Measurements from ENCODE around the gene NPW.

NPW gene

DNA sequence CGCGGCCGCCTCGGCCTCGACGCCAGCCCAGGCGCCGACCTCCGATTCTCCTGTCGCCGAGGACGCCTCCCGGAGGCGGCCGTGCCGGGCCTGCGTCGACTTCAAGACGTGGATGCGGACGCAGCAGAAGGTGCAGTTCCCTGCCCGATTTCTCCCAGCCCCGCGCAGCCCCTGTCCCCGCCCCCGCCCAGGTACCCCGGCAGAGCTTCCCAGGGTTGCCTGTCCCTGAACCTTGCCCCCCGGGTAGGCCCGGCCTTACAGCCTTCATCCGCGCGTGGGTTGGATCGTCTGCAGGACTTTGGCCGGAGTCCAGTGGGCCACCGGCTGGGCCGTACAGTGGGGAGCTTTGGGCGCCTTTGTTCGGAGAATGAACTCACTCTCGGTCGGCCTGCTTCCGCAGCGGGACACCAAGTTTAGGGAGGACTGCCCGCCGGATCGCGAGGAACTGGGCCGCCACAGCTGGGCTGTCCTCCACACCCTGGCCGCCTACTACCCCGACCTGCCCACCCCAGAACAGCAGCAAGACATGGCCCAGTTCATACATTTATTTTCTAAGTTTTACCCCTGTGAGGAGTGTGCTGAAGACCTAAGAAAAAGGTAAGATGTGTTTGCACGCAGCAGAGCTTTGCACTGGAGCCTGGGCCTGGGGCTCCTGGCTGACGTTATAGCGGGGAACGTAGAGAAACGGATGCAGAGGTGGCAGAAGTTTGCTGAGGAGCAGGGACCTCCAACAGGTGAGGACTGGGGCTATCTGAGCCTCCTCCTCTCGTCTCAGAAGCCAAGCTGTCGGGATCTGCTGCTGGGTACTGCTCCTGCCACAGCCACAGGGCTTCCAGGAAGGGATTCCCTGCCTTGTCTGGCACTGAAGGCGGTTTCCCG, 35.0 kb upstream of the NPW start:
- DNase-seq: no peak

DNA sequence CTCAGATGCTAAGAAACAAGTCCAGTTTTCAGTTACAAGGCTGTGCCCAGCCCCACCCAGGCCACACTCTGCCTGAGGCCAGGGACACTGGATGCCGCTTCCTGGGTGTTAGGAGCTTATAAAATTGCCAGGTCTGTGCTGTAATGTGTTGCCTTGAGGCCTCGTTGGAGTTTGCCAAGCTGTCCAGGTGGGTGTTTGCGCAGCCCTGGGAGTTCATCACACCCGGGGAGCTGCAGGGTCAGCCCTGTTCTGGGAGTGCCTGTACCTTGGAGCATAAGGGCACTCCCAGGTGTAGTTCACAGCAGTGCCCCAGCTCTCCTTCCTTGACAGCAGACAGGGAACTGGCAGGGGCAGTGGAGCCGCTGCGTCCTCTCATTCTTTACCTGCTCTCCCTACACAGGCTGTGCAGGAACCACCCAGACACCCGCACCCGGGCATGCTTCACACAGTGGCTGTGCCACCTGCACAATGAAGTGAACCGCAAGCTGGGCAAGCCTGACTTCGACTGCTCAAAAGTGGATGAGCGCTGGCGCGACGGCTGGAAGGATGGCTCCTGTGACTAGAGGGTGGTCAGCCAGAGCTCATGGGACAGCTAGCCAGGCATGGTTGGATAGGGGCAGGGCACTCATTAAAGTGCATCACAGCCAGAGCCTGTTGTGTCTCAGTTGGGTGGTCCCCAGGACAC, 34.0 kb upstream of the NPW start:
- no peak for DNase-seq

DNA sequence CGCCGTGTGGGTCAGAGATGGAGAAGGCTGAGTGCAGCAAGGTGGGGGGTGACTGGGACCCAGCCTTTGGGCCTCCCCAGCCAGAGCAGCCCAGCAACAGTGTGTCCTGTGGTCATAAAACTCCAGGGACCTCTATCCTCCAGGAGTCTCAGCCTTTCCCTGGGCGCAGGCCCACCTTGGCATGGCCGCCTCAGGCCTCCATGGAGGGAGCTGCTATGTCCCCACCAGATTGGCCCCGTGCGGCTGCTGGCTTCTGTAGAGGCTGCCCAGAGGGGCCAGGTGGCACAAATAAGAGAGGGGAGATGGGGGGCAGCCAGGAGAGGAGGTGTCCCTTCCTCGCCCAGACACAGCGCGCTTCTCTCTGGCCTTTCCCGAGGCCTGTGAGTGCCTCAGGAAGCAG, 32.4 kb upstream of the NPW start:
- DNase-seq: no peak

DNA sequence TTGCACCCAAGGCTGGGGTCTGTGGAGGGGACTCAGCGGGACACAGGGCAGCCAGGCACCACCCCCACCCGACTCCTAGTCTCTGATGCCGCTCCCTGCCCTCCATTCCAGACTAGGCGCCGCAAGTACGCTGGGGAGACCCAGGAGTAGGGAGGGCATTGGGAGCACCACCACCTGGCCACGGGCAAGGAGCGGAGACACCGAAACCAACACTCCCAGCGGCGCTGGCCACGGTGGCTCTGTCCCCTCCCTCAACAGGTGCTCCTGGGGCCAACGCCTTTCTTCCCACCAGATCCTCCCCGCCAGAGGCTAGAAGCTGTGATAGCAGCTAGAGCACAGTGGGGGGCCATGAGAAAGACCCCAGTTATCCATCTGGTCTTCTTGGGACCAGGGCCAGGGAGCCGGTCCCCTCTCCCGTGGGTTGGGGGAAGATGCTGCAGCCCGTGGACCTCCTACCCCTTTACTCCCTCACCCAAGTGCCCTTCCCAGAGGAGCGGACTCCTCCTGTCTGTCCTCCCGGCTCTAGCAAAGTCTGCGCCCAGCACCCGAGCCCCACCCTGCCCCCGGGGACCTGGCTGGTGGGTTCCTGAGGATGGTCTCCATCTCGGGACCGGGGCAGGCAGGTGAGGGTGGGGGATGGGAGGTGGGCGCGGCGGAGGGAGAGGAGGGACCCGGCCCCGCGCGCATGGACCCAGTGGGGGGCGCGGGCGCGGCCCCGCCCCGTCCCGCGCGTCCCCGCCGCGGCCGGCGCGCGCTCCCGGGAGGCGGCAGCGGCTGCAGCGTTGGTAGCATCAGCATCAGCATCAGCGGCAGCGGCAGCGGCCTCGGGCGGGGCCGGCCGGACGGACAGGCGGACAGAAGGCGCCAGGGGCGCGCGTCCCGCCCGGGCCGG, 30.1 kb upstream of the NPW start, which contains the start of gene SYNGR3:
TSS of gene SYNGR3 (plus strand) at position 762 of the 892 bp plus-strand sequence. CDS start 133 bp downstream, outside the sequence.
- DNase-seq: peak; percentile 64

DNA sequence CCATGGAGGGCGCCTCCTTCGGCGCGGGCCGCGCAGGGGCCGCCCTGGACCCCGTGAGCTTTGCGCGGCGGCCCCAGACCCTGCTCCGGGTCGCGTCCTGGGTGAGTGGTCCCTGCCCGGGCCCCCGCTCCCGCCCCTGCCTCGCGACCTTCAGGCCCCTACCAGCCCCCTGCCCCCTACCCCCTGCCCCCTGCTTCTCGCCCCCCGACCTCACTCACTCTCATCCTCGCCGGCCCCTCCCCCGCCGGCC, 29.6 kb upstream of the NPW start:
- DNase-seq: no peak

DNA sequence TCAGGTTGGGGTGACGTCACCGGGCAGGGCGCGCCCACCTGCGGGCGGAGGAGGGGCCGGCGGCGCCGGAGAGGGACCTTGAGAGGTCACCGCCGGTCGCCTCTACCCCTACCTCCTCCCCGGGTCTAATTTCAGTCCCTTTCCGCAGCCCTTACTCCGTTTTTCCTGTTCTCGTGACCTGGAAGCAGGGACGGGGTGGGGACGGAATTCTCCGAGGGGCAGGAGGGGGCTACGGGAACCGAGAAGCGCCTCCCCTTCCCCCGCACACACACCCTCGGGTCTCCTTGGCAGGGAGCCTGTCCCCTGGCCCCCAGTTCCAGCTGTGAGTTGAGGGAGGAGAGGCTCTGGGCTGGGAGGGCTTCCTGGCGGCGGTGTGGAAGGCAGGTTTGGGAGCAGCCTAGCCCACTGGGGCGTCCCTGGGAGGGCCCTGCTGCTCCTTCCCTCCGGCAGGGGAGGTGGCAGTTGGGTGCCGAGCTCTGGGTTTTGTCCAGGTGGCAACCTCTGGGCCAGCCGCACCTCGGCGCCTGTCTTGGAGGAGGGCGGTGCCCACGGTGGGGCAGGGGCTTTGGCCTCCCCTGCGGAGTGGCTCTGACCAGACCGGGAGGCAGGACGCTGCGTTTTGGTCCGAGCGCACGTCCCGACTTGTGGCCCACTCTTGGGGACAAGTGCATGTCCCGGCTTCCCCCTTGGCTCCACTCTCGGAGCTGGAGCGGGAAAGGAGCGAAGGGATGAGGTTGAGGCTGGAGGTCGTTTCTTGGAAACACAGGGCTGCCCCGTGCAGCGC, 29.0 kb upstream of the NPW start:
- peak; percentile 62 for DNase-seq

DNA sequence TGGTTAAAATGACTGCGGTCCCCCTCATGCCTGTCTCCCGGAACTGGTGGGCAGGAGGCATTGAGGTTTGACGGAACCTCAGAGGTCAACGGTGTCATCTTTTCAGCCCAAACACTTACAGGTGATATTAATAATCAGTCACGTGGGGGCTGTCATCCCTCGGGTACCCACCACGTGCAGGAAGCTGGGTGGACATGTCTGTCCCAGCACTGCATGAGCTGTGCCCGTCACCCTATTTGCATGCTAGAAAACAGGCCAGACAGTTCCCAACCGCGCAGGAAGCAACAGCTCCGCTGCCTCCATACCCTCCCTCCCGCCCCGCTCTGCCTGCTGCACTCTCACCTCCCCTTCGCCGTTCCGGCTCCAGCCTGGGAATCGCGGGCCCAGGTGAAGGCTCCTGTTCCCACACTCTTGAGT, 28.4 kb upstream of the NPW start:
- no peak for DNase-seq

DNA sequence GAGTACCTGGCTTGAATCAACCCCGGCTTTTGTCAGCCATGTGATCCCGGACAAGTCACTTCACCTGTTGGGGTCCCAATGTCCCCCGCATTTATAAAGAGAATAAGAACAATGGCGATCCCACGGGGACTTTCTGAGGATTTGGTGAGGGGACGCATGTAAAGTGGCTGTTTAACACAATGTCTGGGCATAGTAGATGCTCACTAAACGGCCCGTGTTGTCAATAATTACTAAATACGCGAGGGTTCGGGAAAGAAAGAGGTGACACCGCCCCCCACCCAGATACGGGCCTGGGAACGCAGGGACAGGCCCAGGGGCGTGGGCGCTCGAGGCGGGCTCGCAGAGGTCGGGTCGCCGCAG, 28.0 kb upstream of the NPW start:
- DNase-seq: no peak

DNA sequence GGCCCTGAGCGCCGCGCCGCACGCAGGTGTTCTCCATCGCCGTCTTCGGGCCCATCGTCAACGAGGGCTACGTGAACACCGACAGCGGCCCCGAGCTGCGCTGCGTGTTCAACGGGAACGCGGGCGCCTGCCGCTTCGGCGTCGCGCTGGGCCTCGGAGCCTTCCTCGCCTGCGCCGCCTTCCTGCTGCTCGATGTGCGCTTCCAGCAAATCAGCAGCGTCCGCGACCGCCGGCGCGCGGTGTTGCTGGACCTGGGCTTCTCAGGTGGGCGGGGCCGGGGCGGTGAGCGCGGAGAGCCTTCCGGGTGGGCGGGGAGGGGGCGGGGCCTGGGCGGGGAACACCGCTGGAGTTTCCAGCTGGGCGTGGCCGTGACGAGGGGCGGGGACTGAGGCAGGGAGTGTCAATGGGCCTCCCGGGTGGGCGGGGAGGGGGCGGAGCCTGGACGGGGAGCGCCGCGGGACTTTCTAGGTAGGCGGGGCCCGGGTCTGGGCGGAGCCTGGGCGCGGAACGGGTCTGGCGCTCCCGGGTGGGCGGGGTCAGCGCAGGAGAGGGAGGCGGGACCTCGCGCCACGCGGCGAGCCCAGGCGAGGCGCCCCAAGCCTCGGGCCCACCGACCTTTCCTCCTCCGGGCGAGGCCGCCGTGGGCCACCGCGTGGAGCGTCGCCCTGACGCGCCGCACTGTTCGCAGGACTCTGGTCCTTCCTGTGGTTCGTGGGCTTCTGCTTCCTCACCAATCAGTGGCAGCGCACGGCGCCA, 27.5 kb upstream of the NPW start:
- no peak for DNase-seq

DNA sequence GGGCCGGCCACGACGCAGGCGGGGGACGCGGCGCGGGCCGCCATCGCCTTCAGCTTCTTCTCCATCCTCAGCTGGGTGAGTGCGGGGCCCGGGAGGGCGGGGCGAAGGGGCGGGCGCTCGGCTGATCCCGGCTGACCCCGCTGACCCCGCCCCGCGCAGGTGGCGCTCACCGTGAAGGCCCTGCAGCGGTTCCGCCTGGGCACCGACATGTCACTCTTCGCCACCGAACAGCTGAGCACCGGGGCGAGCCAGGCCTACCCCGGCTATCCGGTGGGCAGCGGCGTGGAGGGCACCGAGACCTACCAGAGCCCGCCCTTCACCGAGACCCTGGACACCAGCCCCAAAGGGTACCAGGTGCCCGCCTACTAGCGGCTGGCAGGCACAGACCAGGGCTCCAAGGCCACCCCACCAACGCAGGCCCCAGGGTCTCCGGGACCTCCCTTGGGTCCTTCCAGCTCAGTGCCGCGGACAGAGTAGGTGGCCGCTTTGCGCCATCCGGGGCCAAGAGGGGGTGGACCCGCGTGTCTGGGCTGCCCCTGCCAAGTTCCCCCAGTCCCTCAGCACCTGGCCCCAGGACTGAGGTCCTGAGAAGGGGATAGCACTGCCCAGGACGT, 26.8 kb upstream of the NPW start:
- DNase-seq: no peak

DNA sequence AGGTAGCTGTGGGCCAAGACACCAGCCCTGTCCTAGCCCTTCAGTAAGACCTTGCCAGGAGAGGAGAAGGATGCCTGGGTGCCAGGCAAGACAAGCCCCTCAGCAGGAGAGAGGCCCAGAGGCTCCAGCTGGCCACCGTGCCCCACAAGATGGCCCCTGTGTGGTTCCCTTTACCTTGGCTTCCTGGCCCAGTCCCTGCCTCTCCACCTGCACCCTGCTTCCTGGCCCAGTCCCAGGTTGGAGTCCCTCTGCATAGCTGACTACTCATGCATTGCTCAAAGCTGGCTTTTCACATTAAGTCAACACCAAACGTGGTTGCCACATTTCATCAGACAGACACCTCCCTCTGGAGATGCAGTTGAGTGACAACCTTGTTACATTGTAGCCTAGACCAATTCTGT, 25.9 kb upstream of the NPW start:
- DNase-seq: no peak

DNA sequence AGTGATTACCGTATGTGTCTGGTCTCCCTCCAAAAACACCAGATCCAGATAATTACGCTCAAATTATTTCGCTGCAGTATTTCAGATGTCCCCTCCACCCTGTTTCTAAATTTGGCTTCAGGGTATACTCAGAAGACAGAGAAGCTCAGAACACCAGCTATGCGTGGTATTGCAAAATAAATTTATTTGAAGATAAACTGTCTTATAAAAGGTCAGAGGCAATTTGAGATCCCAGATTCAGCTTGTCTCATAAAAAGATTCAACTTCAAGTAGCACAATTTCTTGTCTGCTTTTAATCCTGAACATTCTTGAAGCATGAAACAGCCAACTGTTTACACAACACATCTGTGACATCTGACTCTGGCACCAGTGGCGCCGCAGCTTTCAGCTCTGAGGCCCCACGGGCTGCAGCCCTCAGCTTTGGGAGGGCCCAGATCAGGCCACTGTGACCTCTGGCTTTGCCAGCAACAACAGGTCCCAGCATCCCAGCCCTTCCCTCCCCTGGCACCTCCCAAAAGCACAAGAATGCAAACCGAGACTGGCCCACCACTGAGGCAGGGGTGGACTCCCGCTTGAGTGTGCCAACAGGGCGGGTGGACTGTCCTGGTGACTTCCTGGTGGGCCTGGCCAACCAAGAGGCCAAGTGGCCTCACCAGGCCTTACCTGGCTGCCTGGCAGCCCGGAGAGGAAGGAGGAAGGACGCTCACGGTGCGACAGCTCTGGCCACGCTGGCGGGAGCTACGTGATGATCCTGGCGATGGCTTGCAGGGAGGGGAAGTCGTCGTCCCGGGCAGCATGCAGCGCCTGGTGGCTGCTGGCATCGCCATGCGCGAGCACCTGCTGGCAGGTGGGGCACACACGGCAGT, 21.9 kb upstream of the NPW start:
- DNase-seq: no peak

DNA sequence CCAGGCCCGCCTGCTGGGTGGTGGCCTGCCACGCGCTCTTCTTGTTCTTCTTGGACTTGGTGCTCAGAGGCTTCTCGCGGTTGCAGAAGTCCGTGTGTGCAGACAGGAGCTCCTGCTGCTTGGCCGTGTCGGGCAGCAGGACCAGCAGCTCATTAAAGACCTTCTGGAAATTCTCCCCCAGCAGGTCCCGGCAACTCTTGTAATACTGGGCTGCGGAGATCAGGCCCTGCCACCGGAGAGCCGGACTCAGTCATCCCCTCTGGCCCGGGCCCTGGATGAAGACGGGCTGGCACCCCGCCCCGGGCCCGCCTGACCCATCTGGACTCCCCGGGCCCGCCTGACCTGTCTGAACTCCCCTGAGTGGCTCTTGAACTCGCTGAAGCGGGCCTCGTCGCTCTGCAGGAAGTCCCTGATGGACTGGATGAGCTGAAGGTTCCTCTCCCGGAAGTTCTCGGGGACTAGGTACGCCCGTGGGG, 21.2 kb upstream of the NPW start:
- DNase-seq: no peak

DNA sequence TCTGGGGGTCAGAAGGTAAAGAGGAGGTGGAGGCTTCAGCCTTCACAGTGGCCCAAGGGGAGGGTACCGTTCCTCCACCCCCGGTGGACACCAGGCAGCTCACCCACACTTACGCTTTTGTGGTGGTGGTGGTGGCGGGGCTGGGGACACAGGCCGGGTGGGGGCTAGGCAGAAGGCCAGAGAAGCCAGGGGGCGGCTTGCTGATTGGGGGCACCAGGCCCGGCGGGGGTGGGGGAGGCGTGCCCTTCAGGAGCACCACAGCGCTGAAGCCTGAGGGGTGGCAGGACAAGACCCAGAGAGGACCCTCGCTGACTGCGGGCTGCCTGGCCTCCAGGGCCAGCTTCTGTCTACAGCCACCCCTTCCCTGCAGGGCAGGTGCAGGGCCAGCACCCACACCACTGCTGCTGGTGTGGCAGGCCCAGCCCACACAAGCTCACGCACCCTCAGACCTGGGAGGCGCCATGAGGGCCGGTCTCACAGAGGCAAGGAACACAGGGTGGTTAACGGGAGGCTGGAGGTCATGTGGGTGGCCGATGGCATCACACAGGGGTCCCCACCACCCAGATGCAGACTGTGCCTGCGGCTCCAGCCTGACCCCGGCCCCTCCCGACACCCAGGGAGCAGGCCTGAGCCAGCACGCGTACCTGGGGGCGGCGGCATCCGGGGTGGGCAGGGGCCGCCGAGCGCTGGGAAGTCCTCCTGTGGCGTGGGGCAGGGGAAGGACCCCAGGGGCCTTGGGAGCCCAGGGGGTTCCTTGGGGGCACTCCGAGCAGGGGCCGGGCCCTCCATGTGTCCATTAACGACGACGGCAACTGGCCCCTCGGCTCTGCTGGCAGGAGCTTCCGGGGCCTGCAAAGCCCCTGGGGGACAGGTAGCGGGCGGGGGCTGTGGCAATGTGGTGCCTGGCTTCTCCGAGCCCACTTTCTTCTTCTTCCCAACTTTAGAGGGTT, 20.5 kb upstream of the NPW start:
- DNase-seq: no peak

DNA sequence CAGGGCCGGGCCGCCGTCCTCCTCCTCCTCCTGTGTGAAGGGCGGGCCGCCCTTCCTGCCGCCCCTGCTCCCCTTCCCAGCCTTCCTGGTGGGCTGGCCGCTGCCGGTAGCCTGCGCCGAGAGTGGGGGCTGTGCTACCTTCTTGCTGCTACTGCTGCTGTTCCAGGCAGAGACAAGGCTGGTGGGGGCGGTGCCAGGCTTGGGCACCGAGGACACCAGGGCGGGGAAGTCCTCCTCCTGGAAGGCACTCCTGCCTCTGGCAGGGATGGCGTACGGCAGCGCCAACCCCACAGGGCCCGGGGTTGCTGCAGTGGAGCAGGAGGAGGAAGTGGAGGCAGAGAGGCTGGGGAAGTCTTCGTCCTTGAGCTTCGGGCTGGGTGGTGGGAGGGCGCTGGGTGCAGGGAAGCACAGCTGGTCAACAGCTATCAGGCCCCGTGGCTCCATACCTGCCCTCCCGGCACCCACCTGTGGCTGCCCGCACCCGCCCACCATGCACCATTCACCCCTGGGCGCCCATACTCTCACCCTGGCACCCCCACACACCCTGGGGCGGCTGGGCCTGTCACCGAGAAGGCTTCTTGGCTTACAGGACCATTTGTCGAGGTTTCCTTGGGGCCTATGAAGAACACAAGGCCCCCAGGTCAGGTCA, 19.6 kb upstream of the NPW start:
- no peak for DNase-seq

DNA sequence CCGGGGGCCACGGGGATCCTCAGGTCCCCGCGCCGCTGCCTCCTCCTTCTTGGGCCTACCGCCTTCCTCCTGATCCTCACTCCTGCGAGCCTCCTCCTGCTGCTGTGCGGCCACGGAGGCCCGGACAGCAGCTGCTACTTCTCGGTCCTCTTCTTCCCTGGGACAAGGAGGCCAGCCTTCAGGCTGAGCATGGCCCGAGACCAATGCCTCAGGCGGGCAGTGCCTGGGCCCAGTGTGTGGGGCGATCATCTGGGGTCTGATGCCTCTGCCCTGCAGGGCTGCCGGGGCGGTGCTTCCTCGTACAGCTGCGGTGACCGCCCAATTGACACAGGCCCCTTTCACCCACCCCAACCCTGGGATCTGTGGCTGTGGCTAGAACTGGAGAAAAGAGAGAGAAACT, 18.6 kb upstream of the NPW start:
- no peak for DNase-seq

DNA sequence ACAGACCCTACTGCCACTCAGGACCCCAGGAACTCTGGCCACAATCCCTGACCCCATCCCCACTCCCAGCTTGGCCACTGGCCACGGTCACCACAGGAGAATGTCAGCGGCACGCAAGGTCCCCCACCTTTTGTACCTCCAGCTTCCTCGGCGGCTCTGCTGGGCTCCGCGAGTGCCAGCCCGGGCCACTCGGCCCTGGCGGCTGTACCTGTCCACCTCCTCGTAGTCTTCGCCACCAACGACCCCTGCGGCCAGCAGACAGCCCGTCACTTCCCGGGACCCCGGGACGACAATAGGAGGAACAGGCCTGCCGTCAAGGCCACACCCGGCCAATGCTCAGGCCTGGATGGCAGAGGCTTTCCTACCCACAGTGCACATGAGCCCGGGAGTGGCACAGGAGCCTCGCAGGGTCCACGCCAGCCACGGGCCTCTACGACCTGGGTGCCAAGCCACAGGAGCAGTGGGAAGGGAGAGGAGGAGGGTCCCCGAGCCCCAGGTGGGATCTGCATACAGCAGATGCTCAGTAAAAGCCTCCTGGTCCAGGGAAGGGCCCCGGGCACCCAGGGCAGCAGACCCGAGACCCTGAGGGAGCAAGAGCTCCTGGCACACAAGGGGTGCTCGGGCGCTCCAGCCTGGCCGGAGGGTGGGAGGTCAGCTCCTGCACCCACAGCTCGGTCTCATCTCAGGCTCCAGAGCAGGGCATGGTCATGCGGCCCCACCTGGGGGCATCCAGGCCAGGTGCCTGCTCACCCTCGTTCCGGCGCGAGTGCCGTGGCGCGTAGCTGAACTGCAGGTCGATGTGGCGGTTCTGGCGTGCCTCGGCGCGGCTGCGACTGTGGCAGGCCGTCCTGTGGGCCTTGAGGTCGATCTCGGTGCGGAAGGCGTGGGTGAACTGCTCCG, 17.9 kb upstream of the NPW start:
- DNase-seq: no peak
